GM12801 (cell line): Measurements from ENCODE around the gene FGF18.

Experiments used
- CTCF ChIP-seq: IDR thresholded peaks from one replicate; pipeline ENCODE4 v1.5.1; 2011; ENCODE audit warnings: control low read depth; ENCODE audit not compliant: insufficient read length; ENCODE audit errors: extremely low read depth

The FGF18 gene

GRCh38 chr5:171387970-171388815 lies 31.3 kb upstream of the FGF18 start:
- no peak for TF ChIP-seq CTCF

GRCh38 chr5:171388816-171389168 lies 30.7 kb upstream of the FGF18 start:
- TF ChIP-seq CTCF, result no peak

- TF ChIP-seq CTCF, result no peak
Measured at GRCh38 chr5:171390883-171391677, 28.4 kb upstream of the FGF18 start.

GRCh38 chr5:171391996-171392577 lies 27.4 kb upstream of the FGF18 start:
- no peak for TF ChIP-seq CTCF

- TF ChIP-seq CTCF, result no peak
Measured at GRCh38 chr5:171392585-171393159, 26.8 kb upstream of the FGF18 start.

GRCh38 chr5:171395042-171395441 lies 24.4 kb upstream of the FGF18 start:
- no peak for TF ChIP-seq CTCF

- no peak for TF ChIP-seq CTCF
Measured at GRCh38 chr5:171397190-171397589, 22.3 kb upstream of the FGF18 start.
